OCI-LY3 (cell line): ENCODE data around the gene MRPL2.
A peak's percentile ranks its signal among the peaks of the same experiment; 100 is the strongest.

Source experiments
- H2AFZ ChIP-seq: fragments of 200-600, 300-600 bp; shearing (Covaris generic); 2 replicates; pipeline ENCODE4 v1.6.0; 2014; ENCODE audit warnings: antibody characterized with exemption, low read depth, low read length
- H3K27ac ChIP-seq: fragments of 200-600, 300-600 bp; sonication (generic); 2 replicates; pipeline ENCODE4 v1.5.1; 2014; ENCODE audit warnings: mild to moderate bottlenecking, low read length, moderate library complexity, mixed read lengths
- H3K27me3 ChIP-seq: fragments of 200-600, 300-600 bp; sonication (generic); 2 replicates; pipeline ENCODE4 v1.6.1; 2014; ENCODE audit warnings: low read depth, low read length, mixed read lengths
- H3K36me3 ChIP-seq: fragments of 200-600, 300-600 bp; sonication (generic); replicated peaks from 2 replicates; pipeline ENCODE3; 2014; ENCODE audit warnings: low read depth, low read length, mixed read lengths
- H3K4me1 ChIP-seq: fragments of 300-600, 200-600 bp; sonication (generic); 2 replicates; pipeline ENCODE4 v1.6.1; 2014; ENCODE audit warnings: low read length, mixed read lengths
- H3K4me2 ChIP-seq: fragments of 200-600, 300-600 bp; sonication (generic); 2 replicates; pipeline ENCODE4 v1.6.1; 2014; ENCODE audit warnings: low read length, mixed read lengths
- H3K4me3 ChIP-seq: fragments of 300-600, 200-600 bp; sonication (generic); 2 replicates; pipeline ENCODE4 v1.5.1; 2014; ENCODE audit warnings: antibody characterized with exemption, mild to moderate bottlenecking, low read length, moderate library complexity
- H3K79me2 ChIP-seq: fragments of 300-600, 200-600 bp; shearing (Covaris generic); 2 replicates; pipeline ENCODE4 v1.6.1; 2014; ENCODE audit warnings: mild to moderate bottlenecking, low read length, mixed read lengths
- H3K9ac ChIP-seq: fragments of 300-600, 200-600 bp; shearing (Covaris generic); 2 replicates; pipeline ENCODE4 v1.6.0; 2014; ENCODE audit warnings: mild to moderate bottlenecking, low read length, moderate library complexity
- H3K9me3 ChIP-seq: fragments of 200-600, 300-600 bp; shearing (Covaris generic); 2 replicates; pipeline ENCODE4 v1.6.1; 2014; ENCODE audit warnings: low read length, mixed read lengths; ENCODE audit not compliant: insufficient read depth
- H4K20me1 ChIP-seq: fragments of 200-600, 300-600 bp; sonication (generic); 2 replicates; pipeline ENCODE4 v1.6.1; 2016; ENCODE audit warnings: low read length, mixed read lengths; ENCODE audit not compliant: insufficient read depth
- CTCF ChIP-seq: fragments of 200-600, 300-600 bp; sonication (generic); IDR thresholded peaks from 2 replicates; pipeline ENCODE4 v1.5.1; 2014; ENCODE audit warnings: antibody characterized with exemption, low read length, low read depth
- EZH2phosphoT487 ChIP-seq: fragments of 200-600 bp; shearing (Covaris generic); IDR thresholded peaks from 2 replicates; pipeline ENCODE4 v1.6.1; 2018; ENCODE audit warnings: antibody characterized with exemption, mixed run types, low read depth

MRPL2 gene

DNA sequence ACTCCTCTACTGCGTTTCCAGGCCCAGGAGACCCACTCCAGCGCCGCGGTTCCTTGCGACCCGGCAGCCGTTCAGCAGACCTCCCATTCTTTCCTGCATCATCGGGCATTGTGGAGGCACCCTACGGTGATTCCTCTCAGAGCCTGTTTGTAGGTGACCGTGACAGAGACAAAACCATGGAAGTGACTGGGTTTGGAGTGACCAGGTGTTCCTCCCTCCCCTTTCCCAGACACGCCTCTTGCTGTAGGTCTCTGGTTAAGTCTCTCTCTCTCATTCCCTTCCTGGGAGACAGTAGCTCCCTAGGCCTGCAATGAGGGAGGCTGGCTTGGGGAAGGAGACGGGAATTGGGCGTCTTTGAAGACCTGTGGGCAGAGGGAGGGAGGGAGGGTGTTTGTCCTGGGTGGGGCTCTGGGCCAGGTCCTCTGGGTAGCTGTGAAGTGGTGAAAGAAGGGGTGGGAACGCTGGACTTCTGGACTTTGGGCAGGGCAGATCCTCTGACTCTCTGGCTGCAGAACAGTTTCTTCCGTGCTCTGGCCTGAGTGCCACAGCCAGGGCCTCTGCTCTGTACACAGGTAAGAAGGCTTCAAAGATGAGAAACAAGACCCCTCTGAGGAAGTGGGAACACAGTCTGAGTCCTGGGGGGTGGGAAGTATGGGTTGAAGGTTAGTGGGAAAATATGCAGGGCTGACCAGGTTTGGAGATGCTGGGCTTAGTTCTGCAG, 960 bp upstream of the MRPL2 start:
- no peaks in the 10 kb centered on the region for H3K27me3 ChIP-seq
- peaks cover 18% of the 10 kb centered on the region for H3K79me2 ChIP-seq
- H3K9ac ChIP-seq: peak overlapping the region; percentile 69
- peak overlapping the region; percentile 83 for H3K4me2 ChIP-seq
- H3K9me3 ChIP-seq: no peaks in the 10 kb centered on the region
- peaks cover 13% of the 10 kb centered on the region for H3K4me1 ChIP-seq
- H4K20me1 ChIP-seq: no peaks in the 10 kb centered on the region
- peak overlapping the region; percentile 96 for H2AFZ ChIP-seq
- TF ChIP-seq CTCF (no peak), EZH2phosphoT487 (no peak)
- peak overlapping the region; percentile 76 for H3K4me3 ChIP-seq
- H3K27ac ChIP-seq: peak overlapping the region; percentile 49; the same call in 1 of the 2 replicates
- peaks cover 16% of the 10 kb centered on the region for H3K36me3 ChIP-seq

DNA sequence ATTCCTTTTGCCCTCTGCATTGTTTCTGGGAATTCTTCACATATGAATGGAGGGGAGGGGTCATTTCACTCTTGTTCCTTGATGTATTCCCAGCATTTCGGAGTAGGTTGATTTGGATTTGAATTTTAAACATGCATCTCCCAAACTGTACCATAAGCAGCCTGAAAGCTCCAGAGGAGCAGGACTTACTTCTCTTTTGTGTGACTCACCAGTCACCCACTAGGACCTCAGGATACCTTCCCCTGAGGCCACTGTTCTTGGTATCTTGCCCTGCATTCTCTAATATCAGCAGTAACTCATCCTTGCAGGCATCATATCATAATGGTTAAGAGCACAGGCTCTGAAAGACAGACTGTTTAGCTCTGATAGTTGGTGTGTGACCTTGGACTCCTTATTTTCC, 703 bp downstream of the MRPL2 start:
- peak overlapping the region; percentile 3; the same call in 1 of the 2 replicates for H3K27ac ChIP-seq
- TF ChIP-seq EZH2phosphoT487 (no peak), CTCF (no peak)
- H2AFZ ChIP-seq: no peak overlapping the region

GRCh38 chr6:43055966-43056365, 3.3 kb downstream of the MRPL2 start:
- H3K27me3 ChIP-seq: no peaks in the 10 kb centered on the region
- no peak overlapping the region for H2AFZ ChIP-seq

More for the DNA sequence above, 703 bp downstream of the MRPL2 start:
- H4K20me1 ChIP-seq: no peaks in the 10 kb centered on the region
- H3K9ac ChIP-seq: peak overlapping the region; percentile 72
- H3K27me3 ChIP-seq: no peaks in the 10 kb centered on the region
- H3K4me3 ChIP-seq: peak overlapping the region; percentile 76
- H3K9me3 ChIP-seq: no peaks in the 10 kb centered on the region
- H3K36me3 ChIP-seq: peaks cover 16% of the 10 kb centered on the region
- peaks cover 17% of the 10 kb centered on the region for H3K4me1 ChIP-seq
- H3K79me2 ChIP-seq: peaks cover 18% of the 10 kb centered on the region
- H3K4me2 ChIP-seq: peak overlapping the region; percentile 96

More at GRCh38 chr6:43055966-43056365, 3.3 kb downstream of the MRPL2 start:
- Histone ChIP-seq H4K20me1 (no peaks in the 10 kb centered on the region), H3K79me2 (peaks cover 33% of the 10 kb centered on the region), H3K4me1 (peaks cover 24% of the 10 kb centered on the region), H3K36me3 (peaks cover 19% of the 10 kb centered on the region), H3K27ac (no peak overlapping the region), H3K9me3 (no peaks in the 10 kb centered on the region), H3K4me2 (no peak overlapping the region), H3K9ac (no peak overlapping the region), H3K4me3 (no peak overlapping the region)
- no peak for TF ChIP-seq CTCF
